GM12878 (cell line): Measurements from ENCODE around the gene SNCG. TPM values are rescaled to one million over a fixed set of nuclear protein-coding genes. Genes with fewer than 3 reads are reported as not detected.
"Not testable (repeated sequence)": the region's sequence is repeated elsewhere in the genome, so short reads cannot be mapped to it uniquely, and the experiment has no call there.

Experiments
- ATAC-seq: fragments of 200-7000 bp; cut with Tn5 transposase; 3 replicates; pipeline ENCODE4 v1.9.1; 2020; ENCODE audit warnings: mild to moderate bottlenecking, moderate library complexity
- BruUV-seq: library from RNA; stranded (reverse); fragments of 400-500 nt; replicated peaks from 2 replicates; lab custom pipeline; 2021; lab: Mats Ljungman, UMichigan
- CTCF ChIA-PET: fragments of 300-600 bp; sonication (Branson Sonifier 250); formaldehyde crosslinking; extraction: SDS; loops from one replicate; lab custom pipeline; 2021; ENCODE audit warnings: inconsistent platforms; lab: Yijun Ruan, JAX
- POLR2A ChIA-PET: fragments of 350-600 bp; formaldehyde crosslinking; extraction: SDS; loops from one replicate; lab custom pipeline; 2021; ENCODE audit warnings: inconsistent platforms; lab: Charles Lee
- RAD21 ChIA-PET: fragments of 300-600 bp; sonication (Branson Sonifier 250); formaldehyde crosslinking; loops from one replicate; lab custom pipeline; 2023; ENCODE audit warnings: antibody characterized with exemption; ENCODE audit not compliant: unreplicated experiment; lab: Charles Lee
- SMC1A ChIA-PET: fragments of 300-600 bp; sonication (Branson Sonifier 250); formaldehyde crosslinking; loops from one replicate; lab custom pipeline; 2023; ENCODE audit not compliant: unreplicated experiment, uncharacterized antibody; lab: Charles Lee
- DNase-seq: peaks from one replicate; pipeline ENCODE4 v3.0.0-alpha.2; 2011; ENCODE audit warnings: low read depth, low spot score
- FAIRE-seq: peaks from 3 replicates; lab custom pipeline; 2011; peaks lifted over from hg19 to GRCh38; lab: Jason Lieb, UNC
- H2AFZ ChIP-seq: 2 replicates; pipeline ENCODE4 v1.6.0; 2011; ENCODE audit warnings: low read depth, low read length, control low read depth; ENCODE audit not compliant: control insufficient read depth
- H3K27ac ChIP-seq: 2 replicates; pipeline ENCODE4 v1.5.1; 2011; ENCODE audit warnings: control low read depth; ENCODE audit not compliant: control insufficient read depth, insufficient read depth
- H3K27me3 ChIP-seq, 2 experiments: replicated peaks in 1 of 2; 2 replicates each; pipeline versions ENCODE4 v1.6.0 to v1.6.1; 2011; ENCODE audit warnings: low read length in 1 of 2; ENCODE audit not compliant: control insufficient read depth in 2 of 2, insufficient read depth in 2 of 2
- H3K36me3 ChIP-seq, 2 experiments: 2 replicates each; pipeline ENCODE4 v1.5.1; 2011; ENCODE audit warnings: low read length in 1 of 2; ENCODE audit not compliant: control insufficient read depth in 2 of 2, insufficient read depth in 2 of 2
- H3K4me1 ChIP-seq: 2 replicates; pipeline ENCODE4 v1.6.1; 2011; ENCODE audit warnings: mild to moderate bottlenecking, low read length, moderate library complexity, mixed read lengths; ENCODE audit not compliant: control insufficient read depth, insufficient read depth
- H3K4me2 ChIP-seq: 2 replicates; pipeline ENCODE4 v1.6.0; 2011; ENCODE audit warnings: control low read depth; ENCODE audit not compliant: control insufficient read depth, insufficient read depth
- H3K4me3 ChIP-seq: fragments of 200-600 bp; sonication (generic); 2 replicates; pipeline ENCODE4 v1.5.1; 2016
- H3K79me2 ChIP-seq: 2 replicates; pipeline ENCODE4 v1.6.0; 2011; ENCODE audit warnings: low read length; ENCODE audit not compliant: control insufficient read depth, insufficient read depth
- H3K9ac ChIP-seq: 2 replicates; pipeline ENCODE4 v1.8.0; 2011; ENCODE audit warnings: low read length, control low read depth, mixed read lengths; ENCODE audit not compliant: control insufficient read depth, insufficient read depth
- H3K9me3 ChIP-seq: replicated peaks from 3 replicates; pipeline ENCODE4 v1.5.1; 2011; ENCODE audit warnings: mild to moderate bottlenecking, low read length; ENCODE audit not compliant: control insufficient read depth, insufficient read depth
- H4K20me1 ChIP-seq: 2 replicates; pipeline ENCODE4 v1.6.0; 2011; ENCODE audit not compliant: control insufficient read depth, insufficient read depth
- ASH2L ChIP-seq: fragments of 300-600, 200-600 bp; sonication (generic); IDR thresholded peaks from 2 replicates; pipeline ENCODE4 v1.6.1; 2017; ENCODE audit warnings: low read depth, mild to moderate bottlenecking, borderline replicate concordance
- CHD2 ChIP-seq: IDR thresholded peaks from 2 replicates; pipeline ENCODE4 v1.6.1; 2011; ENCODE audit warnings: low read depth, low read length, improper control_type of control experiment, borderline replicate concordance
- ETV6 ChIP-seq, 2 experiments: fragments of 450-650 bp in 1 of 2; IDR thresholded peaks in 1 of 2; conservative IDR thresholded peaks in 1 of 2; 2 replicates each; pipeline ENCODE4 v1.6.1; 2014; ENCODE audit warnings: antibody characterized with exemption in 1 of 2, borderline replicate concordance in 1 of 2, low read depth in 1 of 2, mild to moderate bottlenecking in 1 of 2, moderate library complexity in 1 of 2
- SREBF1 ChIP-seq: IDR thresholded peaks from 2 replicates; pipeline ENCODE4 v1.6.1; 2012; ENCODE audit warnings: mild to moderate bottlenecking, low read length
- SRF ChIP-seq, 2 experiments: IDR thresholded peaks; 2 replicates each; pipeline ENCODE4 v1.6.1; 2011; ENCODE audit warnings: low read depth in 2 of 2, low read length in 2 of 2, mild to moderate bottlenecking in 1 of 2, moderate library complexity in 1 of 2
- WGBS: methylation state at CpG from one replicate; pipeline ENCODE4 v1.1.6; 2016; ENCODE audit warnings: low lambda C conversion rate; ENCODE audit not compliant: insufficient replicate concordance, insufficient coverage; ENCODE audit errors: missing lambda C conversion rate; 5-methylcytosine and 5-hydroxymethylcytosine counted together
- in situ Hi-C: fragments of 300-500 bp; cut with MboI; formaldehyde crosslinking; loops from 9 replicates; pipeline ENCODE4 v1.14.3; 2018; ENCODE audit warnings: mixed read lengths
- intact Hi-C: fragments of 100-400 bp; cut with micrococcal nuclease; formaldehyde crosslinking; loops from one replicate; pipeline ENCODE4 v1.14.2; 2022; ENCODE audit not compliant: unreplicated experiment
- polyA plus RNA-seq, 11 experiments: library from polyadenylated mRNA; depleted of rRNA in 4 of 11; unstranded in 6 of 11; stranded (reverse) in 5 of 11; fragments of >200 nt; fragmentation: Nextera tagmentation in 4 of 11; fragmentation: Illumina TruSeq in 1 of 11; extraction: Ambion mirVana in 4 of 11; extraction: Trizol in 1 of 11; gene quantifications; 1 replicate in 1 of 11; 2 replicates in 10 of 11; pipeline versions ENCODE4 v1.2.1 to v1.2.3, GENCODE V29; 2011 to 2016; ENCODE audit warnings: inconsistent platforms in 2 of 11, missing spikeins in 2 of 11, low read depth in 1 of 11
- total RNA-seq, 4 experiments: library from RNA; depleted of rRNA in 3 of 4; stranded (reverse); fragments of >200 nt in 3 of 4; fragmentation: Illumina TruSeq in 1 of 4; extraction: Trizol in 1 of 4; gene quantifications; 2 replicates each; pipeline versions ENCODE4 v1.2.1 to v1.2.3, GENCODE V29; 2013 to 2021

Gene SNCG
- total and polyA plus RNA-seq, 10 of the 15 experiments (the other 5 are each of a cell fraction or from before 2014, with no cell fraction given) = 0.22 to 1.3 (median 0.42) TPM; not detected in 6

GRCh38 chr10:86978457-86978856 lies 20.1 kb downstream of the SNCG start:
- SMC1A ChIA-PET, intact Hi-C loops, H3K27me3 ChIP-seq, H3K36me3 ChIP-seq, H3K4me1 ChIP-seq, RAD21 ChIA-PET, H3K9me3 ChIP-seq, POLR2A ChIA-PET, DNase-seq, BruUV-seq, H3K27ac ChIP-seq, H2AFZ ChIP-seq, FAIRE-seq, H3K9ac ChIP-seq, ATAC-seq, H3K4me2 ChIP-seq, H3K79me2 ChIP-seq, in situ Hi-C loops, H4K20me1 ChIP-seq, H3K4me3 ChIP-seq: not testable (repeated sequence)
- CTCF ChIA-PET = interaction anchor here (1.2 kb wide), 1 partner anchor 12 kb away, joined by 3 read pairs; no protein-coding TSS in a partner anchor
- 45% methylated on average over 3 of the region's 3 CpGs for WGBS

DNA sequence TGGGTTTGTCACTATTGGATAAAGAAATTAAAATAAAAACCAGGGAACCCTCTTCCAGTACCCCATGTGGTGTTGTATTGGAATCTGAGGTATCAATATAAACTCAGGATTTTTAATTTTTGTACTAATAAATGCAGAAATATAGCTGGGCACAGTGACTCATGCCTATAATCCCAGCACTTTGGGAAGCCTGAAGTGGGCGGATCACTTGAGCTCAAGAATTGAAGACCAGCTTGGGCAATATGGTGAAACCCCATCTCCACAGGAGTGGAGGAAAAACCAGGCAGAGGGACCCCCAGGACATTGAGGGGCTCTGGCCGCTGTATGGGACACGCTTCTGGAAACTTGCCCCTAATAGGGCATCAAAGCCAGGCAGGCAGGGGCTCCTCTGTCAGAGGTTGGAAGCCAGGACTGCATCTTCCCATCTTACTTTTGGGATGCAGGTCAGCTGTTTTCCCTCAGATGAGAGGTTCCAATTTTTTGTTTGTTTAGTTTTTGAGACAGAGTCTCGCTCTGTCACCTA lies 21.0 kb downstream of the SNCG start:
- TF ChIP-seq SRF (IDR thresholded peaks at IDR 0.05; ENCODE audit: low read depth in 2 of 2, low read length in 2 of 2) = no peak
- no peak for TF ChIP-seq ETV6 (conservative IDR thresholded peaks at IDR 0.05 in 1 of 2, IDR thresholded peaks at IDR 0.05 in 1 of 2; ENCODE audit: borderline replicate concordance in 1 of 2, low read depth in 1 of 2)
- TF ChIP-seq ASH2L = no peak
- TF ChIP-seq CHD2 = no peak
- no peak for TF ChIP-seq SREBF1
- H3K9me3 ChIP-seq = no peaks in the 10 kb centered on the region
- H3K9ac ChIP-seq = no peak overlapping the region
- ChIA-PET SMC1A (no interaction called here), POLR2A (no interaction called here), RAD21 (no interaction called here), CTCF (interaction anchor here (1.2 kb wide), 1 partner anchor 13 kb away, joined by 3 read pairs; no protein-coding TSS in a partner anchor)
- DNase-seq (no peak), ATAC-seq (no peak), FAIRE-seq (no peak)
- intact Hi-C loops = no loop called here
- H3K27ac ChIP-seq = no peak overlapping the region
- no peaks in the 10 kb centered on the region for H3K4me1 ChIP-seq
- in situ Hi-C loops = no loop called here
- no peaks in the 10 kb centered on the region for H3K79me2 ChIP-seq
- no peaks in the 10 kb centered on the region for H3K36me3 ChIP-seq
- no peaks in the 10 kb centered on the region; a peak in 2 of 4 replicates for H3K27me3 ChIP-seq
- no peaks in the 10 kb centered on the region for H4K20me1 ChIP-seq
- H3K4me3 ChIP-seq = no peak overlapping the region
- no TSS peak for BruUV-seq
- WGBS = 26% methylated on average over 4 of the region's 4 CpGs
- no peak overlapping the region for H2AFZ ChIP-seq
- no peak overlapping the region for H3K4me2 ChIP-seq
